ENCODE data around the gene ZNF335. TPM values are rescaled to one million over a fixed set of nuclear protein-coding genes. Genes with fewer than 3 reads are reported as not detected.

The ZNF335 gene
- total and polyA plus RNA-seq, 2 of the 13 experiments (the other 11 are each of a cell fraction or from before 2014, with no cell fraction given): 9.7 to 13.7 TPM

DNA sequence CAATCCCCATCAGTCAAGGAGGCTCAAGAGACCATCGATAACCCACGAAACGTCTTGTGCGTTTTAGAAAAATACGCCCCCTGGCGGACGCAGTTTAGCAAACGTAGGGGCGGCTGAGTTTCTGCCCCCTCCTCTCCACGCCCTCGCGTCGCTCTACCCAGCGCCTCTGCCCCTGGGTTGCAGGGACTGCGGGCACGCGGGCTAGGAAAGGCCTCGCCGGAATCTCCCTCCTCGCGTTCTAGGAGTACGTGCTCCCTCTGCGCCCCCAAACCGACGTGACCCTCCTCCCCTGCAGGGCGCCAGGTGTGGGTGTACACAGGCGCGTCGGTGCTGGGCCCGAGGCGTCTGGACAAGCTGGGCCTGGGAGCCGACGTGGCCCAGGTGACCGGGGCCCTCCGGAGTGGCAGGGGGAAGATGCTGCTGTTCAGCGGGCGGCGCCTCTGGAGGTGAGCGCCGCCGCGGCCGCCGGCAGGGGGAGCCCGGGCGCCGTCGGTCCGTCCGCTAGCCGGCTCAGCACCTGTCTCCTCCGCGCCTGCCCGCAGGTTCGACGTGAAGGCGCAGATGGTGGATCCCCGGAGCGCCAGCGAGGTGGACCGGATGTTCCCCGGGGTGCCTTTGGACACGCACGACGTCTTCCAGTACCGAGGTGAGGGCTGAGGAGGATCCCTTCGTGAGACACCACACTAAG, 42.0 kb upstream of the ZNF335 start (continued):
- TF ChIP-seq, protein P1, sequence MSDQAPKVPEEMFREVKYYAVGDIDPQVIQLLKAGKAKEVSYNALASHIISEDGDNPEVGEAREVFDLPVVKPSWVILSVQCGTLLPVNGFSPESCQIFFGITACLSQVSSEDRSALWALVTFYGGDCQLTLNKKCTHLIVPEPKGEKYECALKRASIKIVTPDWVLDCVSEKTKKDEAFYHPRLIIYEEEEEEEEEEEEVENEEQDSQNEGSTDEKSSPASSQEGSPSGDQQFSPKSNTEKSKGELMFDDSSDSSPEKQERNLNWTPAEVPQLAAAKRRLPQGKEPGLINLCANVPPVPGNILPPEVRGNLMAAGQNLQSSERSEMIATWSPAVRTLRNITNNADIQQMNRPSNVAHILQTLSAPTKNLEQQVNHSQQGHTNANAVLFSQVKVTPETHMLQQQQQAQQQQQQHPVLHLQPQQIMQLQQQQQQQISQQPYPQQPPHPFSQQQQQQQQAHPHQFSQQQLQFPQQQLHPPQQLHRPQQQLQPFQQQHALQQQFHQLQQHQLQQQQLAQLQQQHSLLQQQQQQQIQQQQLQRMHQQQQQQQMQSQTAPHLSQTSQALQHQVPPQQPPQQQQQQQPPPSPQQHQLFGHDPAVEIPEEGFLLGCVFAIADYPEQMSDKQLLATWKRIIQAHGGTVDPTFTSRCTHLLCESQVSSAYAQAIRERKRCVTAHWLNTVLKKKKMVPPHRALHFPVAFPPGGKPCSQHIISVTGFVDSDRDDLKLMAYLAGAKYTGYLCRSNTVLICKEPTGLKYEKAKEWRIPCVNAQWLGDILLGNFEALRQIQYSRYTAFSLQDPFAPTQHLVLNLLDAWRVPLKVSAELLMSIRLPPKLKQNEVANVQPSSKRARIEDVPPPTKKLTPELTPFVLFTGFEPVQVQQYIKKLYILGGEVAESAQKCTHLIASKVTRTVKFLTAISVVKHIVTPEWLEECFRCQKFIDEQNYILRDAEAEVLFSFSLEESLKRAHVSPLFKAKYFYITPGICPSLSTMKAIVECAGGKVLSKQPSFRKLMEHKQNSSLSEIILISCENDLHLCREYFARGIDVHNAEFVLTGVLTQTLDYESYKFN (CRISPR knock-in tag; conservative IDR thresholded peaks at IDR 0.05): peak; percentile 33; the same call in 1 of the 2 replicates
- TF ChIP-seq ZNF10 (CRISPR knock-in tag; IDR thresholded peaks at IDR 0.05; ENCODE audit: borderline replicate concordance, low read depth) (no peak), ZNF451 (CRISPR knock-in tag; IDR thresholded peaks at IDR 0.05) (0 out of 2 replicates have a peak, but pooled peaks have one; percentile 14), FOXM1 (CRISPR knock-in tag; IDR thresholded peaks at IDR 0.05) (no peak), SKI (IDR thresholded peaks at IDR 0.05; ENCODE audit: partially characterized antibody) (no peak), NRL (CRISPR knock-in tag; IDR thresholded peaks at IDR 0.05; ENCODE audit: borderline replicate concordance) (peak; percentile 95), SRY (CRISPR knock-in tag; IDR thresholded peaks at IDR 0.05) (no peak), ZNF790 (CRISPR knock-in tag; IDR thresholded peaks at IDR 0.05; ENCODE audit: borderline replicate concordance) (no peak), RXRB (CRISPR knock-in tag; IDR thresholded peaks at IDR 0.05; ENCODE audit: borderline replicate concordance) (peak; percentile 5; the same call in 1 of the 2 replicates), GZF1 (CRISPR knock-in tag; IDR thresholded peaks at IDR 0.05) (no peak), JUN (CRISPR knock-in tag; IDR thresholded peaks at IDR 0.05) (peak; percentile 51; the same call in 1 of the 2 replicates), MAFF (IDR thresholded peaks at IDR 0.05; ENCODE audit: low read depth, low read length) (no peak), ZZZ3 (CRISPR knock-in tag; IDR thresholded peaks at IDR 0.05; ENCODE audit: borderline replicate concordance) (peak; percentile 81)
- TF ChIP-seq, protein P2, sequence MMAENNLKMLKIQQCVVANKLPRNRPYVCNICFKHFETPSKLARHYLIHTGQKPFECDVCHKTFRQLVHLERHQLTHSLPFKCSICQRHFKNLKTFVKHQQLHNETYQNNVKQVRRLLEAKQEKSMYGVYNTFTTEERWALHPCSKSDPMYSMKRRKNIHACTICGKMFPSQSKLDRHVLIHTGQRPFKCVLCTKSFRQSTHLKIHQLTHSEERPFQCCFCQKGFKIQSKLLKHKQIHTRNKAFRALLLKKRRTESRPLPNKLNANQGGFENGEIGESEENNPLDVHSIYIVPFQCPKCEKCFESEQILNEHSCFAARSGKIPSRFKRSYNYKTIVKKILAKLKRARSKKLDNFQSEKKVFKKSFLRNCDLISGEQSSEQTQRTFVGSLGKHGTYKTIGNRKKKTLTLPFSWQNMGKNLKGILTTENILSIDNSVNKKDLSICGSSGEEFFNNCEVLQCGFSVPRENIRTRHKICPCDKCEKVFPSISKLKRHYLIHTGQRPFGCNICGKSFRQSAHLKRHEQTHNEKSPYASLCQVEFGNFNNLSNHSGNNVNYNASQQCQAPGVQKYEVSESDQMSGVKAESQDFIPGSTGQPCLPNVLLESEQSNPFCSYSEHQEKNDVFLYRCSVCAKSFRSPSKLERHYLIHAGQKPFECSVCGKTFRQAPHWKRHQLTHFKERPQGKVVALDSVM (CRISPR knock-in tag; IDR thresholded peaks at IDR 0.05): peak; percentile 60; the same call in 1 of the 2 replicates
- TF ChIP-seq, protein P3, sequence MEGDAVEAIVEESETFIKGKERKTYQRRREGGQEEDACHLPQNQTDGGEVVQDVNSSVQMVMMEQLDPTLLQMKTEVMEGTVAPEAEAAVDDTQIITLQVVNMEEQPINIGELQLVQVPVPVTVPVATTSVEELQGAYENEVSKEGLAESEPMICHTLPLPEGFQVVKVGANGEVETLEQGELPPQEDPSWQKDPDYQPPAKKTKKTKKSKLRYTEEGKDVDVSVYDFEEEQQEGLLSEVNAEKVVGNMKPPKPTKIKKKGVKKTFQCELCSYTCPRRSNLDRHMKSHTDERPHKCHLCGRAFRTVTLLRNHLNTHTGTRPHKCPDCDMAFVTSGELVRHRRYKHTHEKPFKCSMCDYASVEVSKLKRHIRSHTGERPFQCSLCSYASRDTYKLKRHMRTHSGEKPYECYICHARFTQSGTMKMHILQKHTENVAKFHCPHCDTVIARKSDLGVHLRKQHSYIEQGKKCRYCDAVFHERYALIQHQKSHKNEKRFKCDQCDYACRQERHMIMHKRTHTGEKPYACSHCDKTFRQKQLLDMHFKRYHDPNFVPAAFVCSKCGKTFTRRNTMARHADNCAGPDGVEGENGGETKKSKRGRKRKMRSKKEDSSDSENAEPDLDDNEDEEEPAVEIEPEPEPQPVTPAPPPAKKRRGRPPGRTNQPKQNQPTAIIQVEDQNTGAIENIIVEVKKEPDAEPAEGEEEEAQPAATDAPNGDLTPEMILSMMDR (CRISPR knock-in tag; IDR thresholded peaks at IDR 0.05): peak; percentile 82
- TF ChIP-seq, protein P4, sequence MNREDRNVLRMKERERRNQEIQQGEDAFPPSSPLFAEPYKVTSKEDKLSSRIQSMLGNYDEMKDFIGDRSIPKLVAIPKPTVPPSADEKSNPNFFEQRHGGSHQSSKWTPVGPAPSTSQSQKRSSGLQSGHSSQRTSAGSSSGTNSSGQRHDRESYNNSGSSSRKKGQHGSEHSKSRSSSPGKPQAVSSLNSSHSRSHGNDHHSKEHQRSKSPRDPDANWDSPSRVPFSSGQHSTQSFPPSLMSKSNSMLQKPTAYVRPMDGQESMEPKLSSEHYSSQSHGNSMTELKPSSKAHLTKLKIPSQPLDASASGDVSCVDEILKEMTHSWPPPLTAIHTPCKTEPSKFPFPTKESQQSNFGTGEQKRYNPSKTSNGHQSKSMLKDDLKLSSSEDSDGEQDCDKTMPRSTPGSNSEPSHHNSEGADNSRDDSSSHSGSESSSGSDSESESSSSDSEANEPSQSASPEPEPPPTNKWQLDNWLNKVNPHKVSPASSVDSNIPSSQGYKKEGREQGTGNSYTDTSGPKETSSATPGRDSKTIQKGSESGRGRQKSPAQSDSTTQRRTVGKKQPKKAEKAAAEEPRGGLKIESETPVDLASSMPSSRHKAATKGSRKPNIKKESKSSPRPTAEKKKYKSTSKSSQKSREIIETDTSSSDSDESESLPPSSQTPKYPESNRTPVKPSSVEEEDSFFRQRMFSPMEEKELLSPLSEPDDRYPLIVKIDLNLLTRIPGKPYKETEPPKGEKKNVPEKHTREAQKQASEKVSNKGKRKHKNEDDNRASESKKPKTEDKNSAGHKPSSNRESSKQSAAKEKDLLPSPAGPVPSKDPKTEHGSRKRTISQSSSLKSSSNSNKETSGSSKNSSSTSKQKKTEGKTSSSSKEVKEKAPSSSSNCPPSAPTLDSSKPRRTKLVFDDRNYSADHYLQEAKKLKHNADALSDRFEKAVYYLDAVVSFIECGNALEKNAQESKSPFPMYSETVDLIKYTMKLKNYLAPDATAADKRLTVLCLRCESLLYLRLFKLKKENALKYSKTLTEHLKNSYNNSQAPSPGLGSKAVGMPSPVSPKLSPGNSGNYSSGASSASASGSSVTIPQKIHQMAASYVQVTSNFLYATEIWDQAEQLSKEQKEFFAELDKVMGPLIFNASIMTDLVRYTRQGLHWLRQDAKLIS (CRISPR knock-in tag; IDR thresholded peaks at IDR 0.05): 0 out of 2 replicates have a peak, but pooled peaks have one; percentile 22

All from HepG2 (cell line).